Small intestine (tissue), 7 donors: Measurements from ENCODE around the gene DLX6. TPM values are rescaled to one million over a fixed set of nuclear protein-coding genes. Genes with fewer than 3 reads are reported as not detected.

ENCODE experiments used
- DNase-seq, 2 donors: peaks; one replicate each; pipeline versions ENCODE4 v3.0.0 to v3.0.0-alpha.2; 2013
- FAIRE-seq: peaks from 2 replicates; lab custom pipeline; 2012; peaks lifted over from hg19 to GRCh38; lab: Jason Lieb, UNC
- H3K27ac ChIP-seq, 3 donors: one replicate each; pipeline ENCODE4 v1.5.1; 2013; ENCODE audit warnings: low read length in 2 of 3, mild to moderate bottlenecking in 2 of 3, control low read depth in 1 of 3, inconsistent platforms in 1 of 3, low read depth in 1 of 3, moderate library complexity in 1 of 3
- H3K27me3 ChIP-seq, 3 donors: one replicate each; pipeline ENCODE4 v1.6.1; 2013; ENCODE audit warnings: low read length in 3 of 3, inconsistent platforms in 1 of 3; ENCODE audit not compliant: control insufficient read depth in 3 of 3, insufficient read depth in 3 of 3
- H3K36me3 ChIP-seq, 3 donors: one replicate each; pipeline ENCODE4 v1.6.1; 2013; ENCODE audit warnings: low read length in 3 of 3, inconsistent platforms in 1 of 3, low read depth in 1 of 3, mild to moderate bottlenecking in 1 of 3, moderate library complexity in 1 of 3; ENCODE audit not compliant: control insufficient read depth in 3 of 3, insufficient read depth in 2 of 3
- H3K4me1 ChIP-seq, 3 donors: one replicate each; pipeline ENCODE4 v1.6.1; 2013; ENCODE audit warnings: low read length in 2 of 3, inconsistent platforms in 1 of 3, low read depth in 1 of 3, mild to moderate bottlenecking in 1 of 3, moderate library complexity in 1 of 3; ENCODE audit not compliant: control insufficient read depth in 3 of 3, insufficient read depth in 2 of 3
- H3K4me3 ChIP-seq, 3 donors: one replicate each; pipeline ENCODE4 v1.5.1; 2013; ENCODE audit warnings: low read length in 3 of 3, control low read depth in 1 of 3, inconsistent platforms in 1 of 3, low read depth in 1 of 3, mild to moderate bottlenecking in 1 of 3, moderate library complexity in 1 of 3
- H3K9me3 ChIP-seq, 2 donors: one replicate each; pipeline ENCODE4 v1.6.1; 2013; ENCODE audit warnings: low read depth in 1 of 2, low read length in 1 of 2; ENCODE audit not compliant: control insufficient read depth in 2 of 2, insufficient read depth in 1 of 2
- WGBS, 3 donors: extraction: QIAGEN DNeasy Blood & Tissue Kit; methylation state at CpG; one replicate each; pipeline ENCODE4 v1.1.7; 2013; 5-methylcytosine and 5-hydroxymethylcytosine counted together
- polyA plus RNA-seq, 4 donors: library from polyadenylated mRNA; stranded (reverse) in 3 of 4; unstranded in 1 of 4; fragments of 200-250 nt in 3 of 4; fragments of 120-200 nt in 1 of 4; gene quantifications; one replicate each; pipeline versions ENCODE4 v1.2.1 to v1.2.3, GENCODE V29; 2013
- donor health status: healthy with polysubstance abuse.
- donor health status: control.
- donor health status: control.
- donor health status: Bipolar disorder and iron deficiency.
- donor health status: healthy.

DLX6 gene
- polyA plus RNA-seq, 4 donors: 0.06 TPM; not detected in 3

- WGBS, 3 donors: 12 to 32% (median 30%) methylated on average over 47 of the region's 47 CpGs
- Histone ChIP-seq H3K4me3 (no peak overlapping the region), H3K4me1 (no peaks in the 10 kb centered on the region), H3K36me3 (no peaks in the 10 kb centered on the region), H3K9me3 (peaks cover 0 to 17% of the 10 kb centered on the region in 2 donors), H3K27me3 (peaks cover 7 to 77% (median 55%) of the 10 kb centered on the region in 3 donors), H3K27ac (no peak overlapping the region)
- FAIRE-seq (no peak), DNase-seq (no peak)
These were observed 13.0 kb upstream of the DLX6 start for GRCh38 chr7:96992192-96993005.

GRCh38 chr7:96993094-96993865 is 12.1 kb upstream of the DLX6 start:
- FAIRE-seq: no peak
- DNase-seq: no peak
- WGBS, 3 donors: 8 to 22% (median 16%) methylated on average over 27 of the region's 27 CpGs
- H3K27ac ChIP-seq: no peak overlapping the region
- peaks cover 0 to 17% of the 10 kb centered on the region in 2 donors for H3K9me3 ChIP-seq
- H3K36me3 ChIP-seq: no peaks in the 10 kb centered on the region
- H3K27me3 ChIP-seq: peaks cover 7 to 84% (median 63%) of the 10 kb centered on the region in 3 donors
- H3K4me3 ChIP-seq: no peak overlapping the region
- no peaks in the 10 kb centered on the region for H3K4me1 ChIP-seq

- 20 to 33% (median 25%) methylated on average over 1 of the region's 1 CpG for WGBS, 3 donors
- H3K9me3 ChIP-seq: peaks cover 0 to 17% of the 10 kb centered on the region in 2 donors
- H3K4me3 ChIP-seq: no peak overlapping the region
- no peak for DNase-seq
- FAIRE-seq: no peak
- no peaks in the 10 kb centered on the region for H3K36me3 ChIP-seq
- peaks cover 7 to 84% (median 65%) of the 10 kb centered on the region in 3 donors for H3K27me3 ChIP-seq
- no peaks in the 10 kb centered on the region for H3K4me1 ChIP-seq
- H3K27ac ChIP-seq: no peak overlapping the region
These were observed 11.4 kb upstream of the DLX6 start for GRCh38 chr7:96993980-96994379.

- Histone ChIP-seq H3K4me3 (no peak overlapping the region), H3K36me3 (no peaks in the 10 kb centered on the region), H3K9me3 (peaks cover 0 to 17% of the 10 kb centered on the region in 2 donors), H3K4me1 (no peaks in the 10 kb centered on the region), H3K27ac (no peak overlapping the region), H3K27me3 (peaks cover 7 to 86% (median 63%) of the 10 kb centered on the region in 3 donors)
- DNase-seq: no peak
- WGBS, 3 donors: 1 to 10% (median 4%) methylated on average over 6 of the region's 6 CpGs
- FAIRE-seq: no peak
These were observed 9.8 kb upstream of the DLX6 start for GRCh38 chr7:96995406-96996110.

- Histone ChIP-seq H3K4me3 (no peak overlapping the region), H3K36me3 (no peaks in the 10 kb centered on the region), H3K27me3 (peaks cover 7 to 93% (median 69%) of the 10 kb centered on the region in 3 donors), H3K4me1 (no peaks in the 10 kb centered on the region), H3K27ac (no peak overlapping the region), H3K9me3 (peaks cover 0 to 17% of the 10 kb centered on the region in 2 donors)
- no peak for FAIRE-seq
- no peak for DNase-seq
- 4 to 6% (median 5%) methylated on average over 32 of the region's 32 CpGs for WGBS, 3 donors
These were observed 9.0 kb upstream of the DLX6 start for GRCh38 chr7:96996111-96996957.

GRCh38 chr7:96996958-96997511 is 8.3 kb upstream of the DLX6 start:
- FAIRE-seq: no peak
- Histone ChIP-seq H3K36me3 (no peaks in the 10 kb centered on the region), H3K4me3 (no peak overlapping the region), H3K27me3 (peaks cover 7 to 95% (median 71%) of the 10 kb centered on the region in 3 donors), H3K4me1 (no peaks in the 10 kb centered on the region), H3K27ac (no peak overlapping the region), H3K9me3 (peaks cover 0 to 17% of the 10 kb centered on the region in 2 donors)
- DNase-seq: no peak
- WGBS, 3 donors: 7 to 9% (median 7%) methylated on average over 14 of the region's 14 CpGs

- H3K27ac ChIP-seq: no peak overlapping the region
- FAIRE-seq (no peak), DNase-seq (no peak)
- H3K9me3 ChIP-seq: peaks cover 0 to 16% of the 10 kb centered on the region in 2 donors
- H3K4me3 ChIP-seq: no peak overlapping the region
- 8 to 24% (median 18%) methylated on average over 23 of the region's 23 CpGs for WGBS, 3 donors
- H3K36me3 ChIP-seq: no peaks in the 10 kb centered on the region
- H3K4me1 ChIP-seq: no peaks in the 10 kb centered on the region
- H3K27me3 ChIP-seq: peaks cover 1 to 95% (median 71%) of the 10 kb centered on the region in 3 donors
These were observed 7.8 kb upstream of the DLX6 start for GRCh38 chr7:96997512-96998032.
